ENCODE results near the gene ARHGEF9.

ARHGEF9 gene

GRCh38 chrX:63702556-63702955 lies 82.5 kb downstream of the ARHGEF9 start:
- Histone ChIP-seq H3K27me3 (ENCODE audit: control insufficient read depth, insufficient read depth, low read length) (no peaks in the 10 kb centered on the region), H3K4me1 (ENCODE audit: control insufficient read depth, insufficient read depth, low read length) (no peaks in the 10 kb centered on the region), H3K36me3 (ENCODE audit: control insufficient read depth, insufficient read depth, low read length) (no peaks in the 10 kb centered on the region), H3K4me3 (ENCODE audit: low read length) (no peak overlapping the region), H3K9ac (ENCODE audit: low read length) (no peak overlapping the region), H3K9me3 (ENCODE audit: control insufficient read depth, low read length) (no peaks in the 10 kb centered on the region)

- H3K4me3 ChIP-seq (ENCODE audit: low read length) = no peak overlapping the region
- no peaks in the 10 kb centered on the region for H3K36me3 ChIP-seq (ENCODE audit: control insufficient read depth, insufficient read depth, low read length)
- no peaks in the 10 kb centered on the region for H3K27me3 ChIP-seq (ENCODE audit: control insufficient read depth, insufficient read depth, low read length)
- no peaks in the 10 kb centered on the region for H3K9me3 ChIP-seq (ENCODE audit: control insufficient read depth, low read length)
- H3K4me1 ChIP-seq (ENCODE audit: control insufficient read depth, insufficient read depth, low read length) = no peaks in the 10 kb centered on the region
- no peak overlapping the region for H3K9ac ChIP-seq (ENCODE audit: low read length)
Observed at GRCh38 chrX:63686878-63687714, 97.9 kb downstream of the ARHGEF9 start.

- no peaks in the 10 kb centered on the region for H3K27me3 ChIP-seq (ENCODE audit: control insufficient read depth, insufficient read depth, low read length)
- no peaks in the 10 kb centered on the region for H3K9me3 ChIP-seq (ENCODE audit: control insufficient read depth, low read length)
- H3K36me3 ChIP-seq (ENCODE audit: control insufficient read depth, insufficient read depth, low read length) = no peaks in the 10 kb centered on the region
- H3K4me1 ChIP-seq (ENCODE audit: control insufficient read depth, insufficient read depth, low read length) = no peaks in the 10 kb centered on the region
- no peak overlapping the region for H3K9ac ChIP-seq (ENCODE audit: low read length)
- no peak overlapping the region for H3K4me3 ChIP-seq (ENCODE audit: low read length)
Observed at GRCh38 chrX:63680423-63680822, 104.6 kb downstream of the ARHGEF9 start.

- H3K9ac ChIP-seq (ENCODE audit: low read length) = no peak overlapping the region
- no peaks in the 10 kb centered on the region for H3K9me3 ChIP-seq (ENCODE audit: control insufficient read depth, low read length)
- H3K4me3 ChIP-seq (ENCODE audit: low read length) = no peak overlapping the region
- no peaks in the 10 kb centered on the region for H3K4me1 ChIP-seq (ENCODE audit: control insufficient read depth, insufficient read depth, low read length)
- no peaks in the 10 kb centered on the region for H3K27me3 ChIP-seq (ENCODE audit: control insufficient read depth, insufficient read depth, low read length)
- no peaks in the 10 kb centered on the region for H3K36me3 ChIP-seq (ENCODE audit: control insufficient read depth, insufficient read depth, low read length)
Observed at GRCh38 chrX:63679432-63679831, 105.6 kb downstream of the ARHGEF9 start.

- Histone ChIP-seq H3K4me1 (ENCODE audit: control insufficient read depth, insufficient read depth, low read length) (no peaks in the 10 kb centered on the region), H3K27me3 (ENCODE audit: control insufficient read depth, insufficient read depth, low read length) (no peaks in the 10 kb centered on the region), H3K9ac (ENCODE audit: low read length) (no peak overlapping the region), H3K4me3 (ENCODE audit: low read length) (no peak overlapping the region), H3K36me3 (ENCODE audit: control insufficient read depth, insufficient read depth, low read length) (no peaks in the 10 kb centered on the region), H3K9me3 (ENCODE audit: control insufficient read depth, low read length) (no peaks in the 10 kb centered on the region)
Observed at GRCh38 chrX:63675716-63676115, 109.3 kb downstream of the ARHGEF9 start.

GRCh38 chrX:63673896-63674295 lies 111.1 kb downstream of the ARHGEF9 start:
- Histone ChIP-seq H3K27me3 (ENCODE audit: control insufficient read depth, insufficient read depth, low read length) (no peaks in the 10 kb centered on the region), H3K36me3 (ENCODE audit: control insufficient read depth, insufficient read depth, low read length) (no peaks in the 10 kb centered on the region), H3K9ac (ENCODE audit: low read length) (no peak overlapping the region), H3K4me3 (ENCODE audit: low read length) (no peak overlapping the region), H3K4me1 (ENCODE audit: control insufficient read depth, insufficient read depth, low read length) (no peaks in the 10 kb centered on the region), H3K9me3 (ENCODE audit: control insufficient read depth, low read length) (no peaks in the 10 kb centered on the region)

GRCh38 chrX:63664741-63665140 lies 120.3 kb downstream of the ARHGEF9 start:
- no peaks in the 10 kb centered on the region for H3K27me3 ChIP-seq (ENCODE audit: control insufficient read depth, insufficient read depth, low read length)
- H3K4me3 ChIP-seq (ENCODE audit: low read length) = no peak overlapping the region
- H3K4me1 ChIP-seq (ENCODE audit: control insufficient read depth, insufficient read depth, low read length) = no peaks in the 10 kb centered on the region
- H3K36me3 ChIP-seq (ENCODE audit: control insufficient read depth, insufficient read depth, low read length) = no peaks in the 10 kb centered on the region
- no peaks in the 10 kb centered on the region for H3K9me3 ChIP-seq (ENCODE audit: control insufficient read depth, low read length)
- no peak overlapping the region for H3K9ac ChIP-seq (ENCODE audit: low read length)

- H3K9ac ChIP-seq (ENCODE audit: low read length) = no peak overlapping the region
Observed at GRCh38 chrX:63664083-63664482, 120.9 kb downstream of the ARHGEF9 start.

GRCh38 chrX:63661676-63662075 lies 123.3 kb downstream of the ARHGEF9 start:
- Histone ChIP-seq H3K4me1 (ENCODE audit: control insufficient read depth, insufficient read depth, low read length) (no peaks in the 10 kb centered on the region), H3K9me3 (ENCODE audit: control insufficient read depth, low read length) (no peaks in the 10 kb centered on the region), H3K4me3 (ENCODE audit: low read length) (no peak overlapping the region), H3K9ac (ENCODE audit: low read length) (no peak overlapping the region), H3K27me3 (ENCODE audit: control insufficient read depth, insufficient read depth, low read length) (no peaks in the 10 kb centered on the region), H3K36me3 (ENCODE audit: control insufficient read depth, insufficient read depth, low read length) (no peaks in the 10 kb centered on the region)

More at GRCh38 chrX:63664083-63664482, 120.9 kb downstream of the ARHGEF9 start:
- Histone ChIP-seq H3K4me1 (ENCODE audit: control insufficient read depth, insufficient read depth, low read length) (no peaks in the 10 kb centered on the region), H3K27me3 (ENCODE audit: control insufficient read depth, insufficient read depth, low read length) (no peaks in the 10 kb centered on the region), H3K9me3 (ENCODE audit: control insufficient read depth, low read length) (no peaks in the 10 kb centered on the region), H3K36me3 (ENCODE audit: control insufficient read depth, insufficient read depth, low read length) (no peaks in the 10 kb centered on the region), H3K4me3 (ENCODE audit: low read length) (no peak overlapping the region)

- Histone ChIP-seq H3K4me3 (ENCODE audit: low read length) (no peak overlapping the region), H3K9ac (ENCODE audit: low read length) (no peak overlapping the region), H3K9me3 (ENCODE audit: control insufficient read depth, low read length) (no peaks in the 10 kb centered on the region), H3K27me3 (ENCODE audit: control insufficient read depth, insufficient read depth, low read length) (no peaks in the 10 kb centered on the region), H3K4me1 (ENCODE audit: control insufficient read depth, insufficient read depth, low read length) (no peaks in the 10 kb centered on the region), H3K36me3 (ENCODE audit: control insufficient read depth, insufficient read depth, low read length) (no peaks in the 10 kb centered on the region)
Observed at GRCh38 chrX:63658920-63659319, 126.1 kb downstream of the ARHGEF9 start.

GRCh38 chrX:63657821-63658220 lies 127.2 kb downstream of the ARHGEF9 start:
- Histone ChIP-seq H3K4me1 (ENCODE audit: control insufficient read depth, insufficient read depth, low read length) (no peaks in the 10 kb centered on the region), H3K36me3 (ENCODE audit: control insufficient read depth, insufficient read depth, low read length) (no peaks in the 10 kb centered on the region), H3K27me3 (ENCODE audit: control insufficient read depth, insufficient read depth, low read length) (no peaks in the 10 kb centered on the region), H3K9ac (ENCODE audit: low read length) (no peak overlapping the region), H3K4me3 (ENCODE audit: low read length) (no peak overlapping the region), H3K9me3 (ENCODE audit: control insufficient read depth, low read length) (no peaks in the 10 kb centered on the region)

GRCh38 chrX:63656871-63657580 lies 128.0 kb downstream of the ARHGEF9 start:
- Histone ChIP-seq H3K4me3 (ENCODE audit: low read length) (no peak overlapping the region), H3K9ac (ENCODE audit: low read length) (no peak overlapping the region), H3K4me1 (ENCODE audit: control insufficient read depth, insufficient read depth, low read length) (no peaks in the 10 kb centered on the region), H3K36me3 (ENCODE audit: control insufficient read depth, insufficient read depth, low read length) (no peaks in the 10 kb centered on the region), H3K9me3 (ENCODE audit: control insufficient read depth, low read length) (no peaks in the 10 kb centered on the region), H3K27me3 (ENCODE audit: control insufficient read depth, insufficient read depth, low read length) (no peaks in the 10 kb centered on the region)

Data from mucosa of stomach (tissue), 1 donor.